GM21526 (cell line): ENCODE data around the gene PDSS1.
"Not testable (repeated sequence)": the region's sequence is repeated elsewhere in the genome, so short reads cannot be mapped to it uniquely, and the experiment has no call there.

Experiments
- ATAC-seq: cut with Tn5 transposase; IDR thresholded peaks from one replicate; pipeline ENCODE4 v1.9.1; 2021; ENCODE audit warnings: moderate library complexity; ENCODE audit not compliant: unreplicated experiment, low FRiP score

Gene PDSS1, protein sequence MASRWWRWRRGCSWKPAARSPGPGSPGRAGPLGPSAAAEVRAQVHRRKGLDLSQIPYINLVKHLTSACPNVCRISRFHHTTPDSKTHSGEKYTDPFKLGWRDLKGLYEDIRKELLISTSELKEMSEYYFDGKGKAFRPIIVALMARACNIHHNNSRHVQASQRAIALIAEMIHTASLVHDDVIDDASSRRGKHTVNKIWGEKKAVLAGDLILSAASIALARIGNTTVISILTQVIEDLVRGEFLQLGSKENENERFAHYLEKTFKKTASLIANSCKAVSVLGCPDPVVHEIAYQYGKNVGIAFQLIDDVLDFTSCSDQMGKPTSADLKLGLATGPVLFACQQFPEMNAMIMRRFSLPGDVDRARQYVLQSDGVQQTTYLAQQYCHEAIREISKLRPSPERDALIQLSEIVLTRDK

DNA sequence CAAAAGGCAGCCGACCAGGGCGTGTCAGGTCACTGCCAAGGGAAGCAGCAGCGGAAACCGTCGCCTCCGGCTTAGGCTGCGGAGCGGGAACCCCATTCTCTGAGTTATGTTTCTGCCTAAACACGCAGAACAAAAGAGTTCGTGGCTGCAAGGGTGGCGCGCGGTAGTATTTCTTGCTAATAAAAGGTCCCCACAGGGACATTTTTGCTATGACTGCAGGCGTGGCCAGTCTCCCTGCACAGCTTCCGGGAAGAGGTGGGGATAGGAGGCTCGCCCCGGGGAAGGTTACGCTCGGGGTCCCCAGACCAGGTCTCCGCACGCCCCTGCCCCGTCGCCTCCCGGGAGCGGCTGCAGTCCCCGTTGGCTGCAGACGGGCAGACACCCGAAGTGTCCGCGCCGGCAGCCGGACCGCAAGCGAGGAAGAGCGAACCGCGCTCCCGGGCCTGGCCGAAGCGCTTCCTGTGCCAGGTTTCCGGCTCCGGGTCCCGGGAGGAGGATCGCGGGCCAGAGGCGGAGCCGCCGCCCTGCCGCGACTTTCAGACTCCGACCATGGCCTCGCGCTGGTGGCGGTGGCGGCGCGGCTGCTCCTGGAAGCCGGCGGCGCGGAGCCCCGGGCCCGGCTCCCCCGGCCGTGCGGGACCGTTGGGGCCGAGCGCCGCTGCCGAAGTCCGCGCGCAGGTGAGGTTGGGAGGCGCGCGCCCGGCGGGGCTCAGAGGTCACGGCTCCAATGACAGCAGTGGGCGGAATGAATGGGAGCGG lies at the start of gene PDSS1:
PDSS1 (plus strand) TSS at position 539 of the 759 bp plus-strand sequence; CDS start at position 550, 11 bp downstream.
- peak; percentile 81 for ATAC-seq

- ATAC-seq = not testable (repeated sequence)
Measured at GRCh38 chr10:26648245-26648636, 49.3 kb upstream of the PDSS1 start.

DNA sequence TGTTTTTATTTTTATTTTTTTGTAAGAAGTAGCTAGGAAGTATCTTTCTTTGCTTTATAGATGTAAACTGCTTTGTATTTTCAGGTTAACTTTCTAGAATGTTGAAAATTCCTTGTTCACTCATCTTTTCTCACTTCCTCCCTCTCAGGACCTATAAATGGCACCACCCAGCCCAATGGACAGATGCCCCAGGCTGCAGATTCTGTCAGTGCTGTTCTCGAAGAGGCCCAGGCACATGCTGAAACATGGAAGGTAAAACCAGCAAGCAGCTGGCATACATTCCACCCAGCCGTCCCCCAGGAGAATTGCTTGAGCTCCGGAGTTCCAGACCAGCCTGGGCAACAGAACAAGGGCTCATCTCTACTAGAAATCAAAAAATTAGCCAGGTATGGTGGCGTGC lies 47.1 kb upstream of the PDSS1 start:
- ATAC-seq = no peak

GRCh38 chr10:26651476-26651875 lies 46.0 kb upstream of the PDSS1 start:
- ATAC-seq = not testable (repeated sequence)

DNA sequence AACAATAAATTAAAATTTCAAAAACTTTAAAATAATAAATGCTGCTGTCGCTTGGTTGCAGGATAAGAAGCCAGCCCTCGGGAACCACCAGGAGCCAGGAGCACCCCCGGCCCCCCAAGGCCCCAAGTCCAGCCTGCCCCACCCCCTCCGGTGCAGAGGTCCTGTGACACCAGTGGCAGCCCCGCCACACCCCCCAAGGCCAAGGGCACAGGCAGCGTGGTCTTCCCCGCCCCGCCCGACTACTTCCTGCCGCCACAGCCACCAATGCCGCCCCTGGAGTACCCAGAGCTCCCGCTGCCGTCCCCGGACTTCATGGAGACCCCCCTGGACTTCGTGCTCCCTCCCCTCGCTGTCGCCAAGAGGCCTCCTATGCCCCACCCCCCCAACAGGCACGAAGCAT lies 44.5 kb upstream of the PDSS1 start:
- no peak for ATAC-seq

DNA sequence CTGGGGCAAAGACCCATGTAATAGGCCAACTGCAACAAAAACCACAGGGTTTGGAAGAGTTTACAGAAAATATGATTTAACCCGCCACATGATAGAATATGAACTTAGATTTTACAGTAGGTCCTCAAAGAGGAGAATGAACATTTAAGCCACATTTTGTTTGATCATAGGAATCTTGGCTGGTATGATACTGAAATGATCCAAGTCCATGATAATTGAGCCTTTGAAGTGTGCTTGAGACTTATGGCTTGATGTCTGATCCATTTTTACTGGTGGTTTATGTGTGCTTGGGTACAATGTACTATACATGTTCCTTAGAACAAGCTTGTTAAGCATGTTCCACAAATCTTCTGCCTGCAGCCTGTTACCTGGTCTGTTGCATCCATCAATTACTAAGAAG lies 41.8 kb upstream of the PDSS1 start:
- no peak for ATAC-seq

DNA sequence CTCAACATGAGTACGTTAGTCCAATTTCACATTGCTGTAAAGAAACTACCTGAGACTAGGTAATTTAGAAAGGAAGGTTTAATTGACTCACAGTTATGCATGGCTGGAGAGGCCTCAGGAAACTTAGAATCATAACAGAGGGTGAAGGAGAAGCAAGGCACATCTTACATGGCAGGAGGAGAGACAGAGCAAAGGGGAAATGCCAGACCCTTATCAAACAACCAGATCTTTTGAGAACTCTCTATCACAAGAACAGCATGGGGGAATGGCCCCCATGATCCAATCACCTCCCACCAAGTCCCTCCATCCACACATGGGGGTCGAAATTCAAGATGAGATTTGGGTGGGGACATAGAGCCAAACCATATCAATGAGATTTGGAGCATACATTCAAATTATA lies 34.6 kb upstream of the PDSS1 start:
- no peak for ATAC-seq

- no peak for ATAC-seq
Measured at GRCh38 chr10:26665080-26666048, 32.1 kb upstream of the PDSS1 start.

DNA sequence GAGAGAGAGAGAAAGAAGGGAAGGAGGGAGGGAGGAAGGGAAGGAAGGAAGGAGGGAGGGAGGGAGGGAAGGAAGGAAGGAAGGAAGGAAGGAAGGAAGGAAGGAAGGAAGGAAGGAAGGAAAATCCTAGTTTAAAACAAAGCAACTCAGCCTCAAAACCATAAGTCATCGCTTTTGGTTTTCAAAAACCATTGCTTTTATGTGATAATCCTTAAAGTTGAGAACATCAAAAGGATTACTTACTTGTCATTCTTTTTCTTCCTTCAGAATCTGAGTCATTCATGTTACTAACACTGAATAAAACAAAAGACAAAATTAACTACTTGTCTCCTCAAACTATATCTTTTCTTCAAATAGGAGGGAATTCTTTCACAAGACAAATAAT lies 21.6 kb upstream of the PDSS1 start:
- ATAC-seq = no peak

- no peak for ATAC-seq
Measured at GRCh38 chr10:26679588-26679987, 17.9 kb upstream of the PDSS1 start.

GRCh38 chr10:26681076-26681475 lies 16.4 kb upstream of the PDSS1 start:
- ATAC-seq = no peak

DNA sequence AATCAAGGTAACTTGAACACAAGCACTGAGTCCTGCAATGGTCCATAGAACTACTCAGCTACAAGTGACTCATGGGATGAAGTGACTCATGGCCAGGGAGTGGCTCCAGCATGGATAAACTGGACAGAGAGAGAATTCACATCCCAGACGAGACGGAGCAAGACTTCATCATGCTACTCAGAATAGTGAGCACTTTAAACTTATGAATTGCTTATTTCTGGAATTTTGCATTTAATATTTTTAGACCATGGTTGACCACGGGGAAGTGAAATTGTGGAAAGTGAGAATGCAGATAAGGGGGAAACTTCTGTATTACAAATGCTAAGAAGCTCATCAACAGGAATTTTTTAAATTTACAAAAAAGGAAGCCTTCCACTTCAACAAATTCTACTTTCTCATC lies 15.5 kb upstream of the PDSS1 start:
- ATAC-seq = not testable (repeated sequence)

- no peak for ATAC-seq
Measured at GRCh38 chr10:26682931-26683330, 14.6 kb upstream of the PDSS1 start.

DNA sequence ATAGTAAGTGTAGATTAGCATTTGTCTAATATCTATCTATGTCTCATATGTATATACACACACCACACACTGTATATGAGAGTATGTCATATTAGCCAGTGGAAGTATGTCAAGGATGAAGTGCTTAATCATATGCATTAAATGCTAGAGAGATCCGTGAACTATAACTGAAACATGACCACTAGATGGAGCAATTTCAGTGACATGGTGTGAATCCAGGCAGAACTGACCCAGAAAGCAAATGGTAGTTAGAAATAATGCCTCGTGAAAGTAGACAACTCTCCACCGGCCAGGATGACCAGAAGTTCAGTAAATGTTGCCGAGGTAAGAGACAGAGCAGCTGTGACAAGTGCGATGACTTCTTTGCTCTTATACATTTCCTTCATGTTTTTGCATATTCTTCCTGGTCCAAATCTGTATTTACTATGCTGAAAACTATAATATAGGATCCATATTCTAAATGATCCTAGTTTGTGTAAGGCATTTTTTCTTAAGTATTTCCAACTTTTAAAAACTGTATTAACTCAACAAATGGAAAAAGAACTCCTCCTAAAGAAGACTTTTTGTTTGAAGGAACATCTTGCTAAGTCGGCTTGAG lies 12.7 kb upstream of the PDSS1 start:
- peak; percentile 90 for ATAC-seq

- ATAC-seq = no peak
Measured at GRCh38 chr10:26685441-26685840, 12.1 kb upstream of the PDSS1 start.

DNA sequence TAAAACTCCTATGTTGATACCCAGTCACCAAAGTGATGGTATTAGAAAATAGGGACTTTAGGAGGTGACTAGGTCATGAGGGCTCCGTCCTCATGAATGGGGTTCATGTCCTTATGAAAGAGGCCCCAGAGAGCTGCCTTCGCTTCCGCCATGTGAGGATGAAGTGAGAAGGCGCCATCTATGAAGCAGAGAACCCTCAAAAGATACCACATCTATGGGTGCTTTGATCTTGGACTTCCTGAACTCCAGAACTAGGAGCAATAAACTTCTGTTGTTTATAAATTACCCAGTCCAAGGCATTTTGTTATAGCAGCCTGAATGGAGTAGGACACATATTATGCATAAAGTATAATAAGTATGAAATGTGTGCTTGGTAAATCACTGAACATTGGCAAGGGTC lies 8.1 kb upstream of the PDSS1 start:
- no peak for ATAC-seq

DNA sequence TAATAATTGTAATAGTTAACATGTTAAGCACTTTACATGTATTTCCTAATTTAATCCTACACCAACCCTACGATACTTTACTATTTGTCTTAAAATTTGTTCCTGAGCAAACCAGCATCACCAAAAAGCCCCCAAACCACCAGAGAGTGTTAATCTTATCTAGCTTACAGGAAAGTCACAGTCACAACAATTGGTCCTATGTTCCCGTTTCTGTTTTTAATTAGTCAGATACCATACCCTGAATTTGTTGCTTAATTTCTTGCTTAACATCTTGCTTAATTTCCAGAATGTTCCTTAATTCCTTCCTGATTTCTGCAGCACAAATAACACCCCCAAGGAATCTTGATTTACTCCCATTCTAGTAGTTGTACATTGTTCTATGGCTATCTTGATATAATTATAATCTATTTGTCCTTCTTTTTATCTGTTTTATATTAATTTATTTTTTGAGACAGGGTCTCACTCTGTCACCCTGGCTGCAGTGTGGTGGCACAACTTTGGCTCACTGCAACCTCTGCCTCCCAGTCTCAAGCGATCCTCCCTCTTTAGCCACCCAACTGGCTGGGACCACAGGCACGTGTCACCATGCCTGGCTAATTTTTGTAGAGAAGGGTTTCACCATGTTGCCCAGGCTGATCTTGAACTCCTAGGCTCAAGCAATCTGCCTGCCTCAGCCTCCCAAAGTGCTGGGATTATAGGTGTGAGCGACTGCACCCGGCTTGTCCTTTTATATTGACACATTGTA lies 6.6 kb upstream of the PDSS1 start:
- no peak for ATAC-seq

DNA sequence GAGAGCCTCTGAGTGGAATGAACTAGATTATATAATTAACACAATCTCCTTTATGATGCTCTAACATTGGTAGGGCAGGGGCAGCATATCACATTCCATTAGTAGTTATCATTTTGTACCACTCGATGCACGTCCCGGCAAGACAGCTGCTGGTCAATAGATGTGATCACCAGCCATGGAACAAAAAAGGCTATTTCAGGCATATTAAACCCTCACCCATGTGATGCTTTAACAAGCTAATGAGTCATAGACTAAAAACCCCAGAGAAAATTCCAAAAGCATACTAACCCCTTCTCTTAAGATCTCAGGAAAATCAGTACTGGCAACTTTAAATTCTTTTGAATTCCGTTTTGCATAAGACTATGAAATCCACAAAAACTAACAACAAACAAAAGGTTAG lies 3.0 kb upstream of the PDSS1 start:
- not testable (repeated sequence) for ATAC-seq

DNA sequence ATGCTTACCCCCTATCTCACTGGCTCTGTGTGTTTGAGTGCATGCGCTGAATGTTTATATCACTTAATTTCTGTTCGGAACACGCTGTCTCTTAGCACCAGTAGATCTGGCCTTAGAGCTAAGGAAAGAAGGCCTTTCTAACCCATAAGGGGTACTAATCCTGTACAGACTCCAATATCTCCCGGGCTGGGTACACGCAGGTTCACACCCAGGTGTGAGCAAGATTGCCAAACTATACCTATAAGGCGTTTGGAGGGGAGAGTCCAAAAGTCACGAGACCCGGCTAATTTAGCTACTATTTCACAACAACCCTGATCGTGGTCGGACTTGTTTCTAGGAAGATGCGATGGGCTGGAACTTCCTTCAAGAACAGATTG lies 727 bp upstream of the PDSS1 start:
- peak; percentile 13 for ATAC-seq
